HG02981 (cell line): ENCODE results near the gene MAST4.

Source experiments
- ATAC-seq: cut with Tn5 transposase; IDR thresholded peaks from one replicate; pipeline ENCODE4 v1.9.1; 2021; ENCODE audit warnings: mild to moderate bottlenecking, moderate library complexity; ENCODE audit not compliant: unreplicated experiment

The MAST4 gene

DNA sequence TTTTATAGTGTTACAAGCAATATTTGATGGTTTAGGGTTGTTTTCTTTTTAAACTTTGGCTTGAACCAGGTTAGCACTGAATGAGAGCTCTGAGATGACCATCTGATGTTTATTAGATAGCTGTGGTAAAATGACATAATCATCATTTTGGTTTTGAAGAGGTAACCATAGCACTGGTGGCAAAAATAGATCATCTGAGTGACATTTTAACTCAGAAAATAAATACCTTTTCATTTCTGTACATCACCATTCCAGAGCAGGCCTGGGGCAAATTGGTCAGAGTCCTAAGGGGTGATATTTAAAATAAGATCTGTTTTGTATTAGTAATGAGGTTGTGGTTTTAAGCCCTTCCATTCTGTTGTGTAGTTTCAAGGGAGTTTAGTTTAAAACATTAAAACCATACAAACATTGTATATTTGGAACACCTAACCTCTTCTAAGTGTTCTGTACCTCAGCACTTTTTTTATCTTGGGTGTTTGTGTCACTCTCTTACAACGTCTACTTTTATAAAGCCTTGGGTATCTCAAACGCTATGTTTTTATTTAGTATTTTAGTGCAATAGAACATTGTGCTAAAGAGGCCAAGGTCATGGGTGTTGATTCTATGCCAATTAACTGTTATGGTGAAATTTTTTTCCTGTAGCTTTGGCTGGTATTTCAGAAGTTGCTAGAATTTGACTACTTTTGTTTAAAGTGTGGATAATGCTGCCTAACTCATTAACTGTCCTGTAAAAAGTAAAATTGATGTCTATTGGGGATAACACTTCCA, 434.3 kb downstream of the MAST4 start:
- ATAC-seq: no peak

- ATAC-seq: no peak
These were observed 434.9 kb downstream of the MAST4 start for GRCh38 chr5:67031057-67031443.

DNA sequence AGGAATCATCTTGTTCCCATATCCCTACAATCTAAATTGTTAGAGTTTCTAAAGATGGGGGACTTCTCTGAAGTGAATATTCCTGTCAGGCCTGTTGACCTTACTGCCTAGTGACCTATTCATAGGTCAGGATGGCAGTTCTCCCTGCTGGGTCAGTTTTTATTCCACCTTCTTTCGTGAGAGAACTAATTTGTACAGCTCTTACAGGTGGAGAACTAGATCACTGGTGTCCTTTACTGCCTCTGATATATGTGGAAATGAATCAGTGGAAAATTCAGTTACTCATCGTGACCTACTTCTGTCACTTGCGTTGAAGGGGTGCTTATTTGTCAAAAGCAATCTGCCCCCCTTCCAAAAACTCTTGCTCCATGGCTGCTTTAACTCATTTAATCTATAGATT, 435.5 kb downstream of the MAST4 start:
- no peak for ATAC-seq

GRCh38 chr5:67032921-67033664, 436.9 kb downstream of the MAST4 start:
- ATAC-seq: no peak

- ATAC-seq: no peak
These were observed 437.9 kb downstream of the MAST4 start for GRCh38 chr5:67033880-67034651.

DNA sequence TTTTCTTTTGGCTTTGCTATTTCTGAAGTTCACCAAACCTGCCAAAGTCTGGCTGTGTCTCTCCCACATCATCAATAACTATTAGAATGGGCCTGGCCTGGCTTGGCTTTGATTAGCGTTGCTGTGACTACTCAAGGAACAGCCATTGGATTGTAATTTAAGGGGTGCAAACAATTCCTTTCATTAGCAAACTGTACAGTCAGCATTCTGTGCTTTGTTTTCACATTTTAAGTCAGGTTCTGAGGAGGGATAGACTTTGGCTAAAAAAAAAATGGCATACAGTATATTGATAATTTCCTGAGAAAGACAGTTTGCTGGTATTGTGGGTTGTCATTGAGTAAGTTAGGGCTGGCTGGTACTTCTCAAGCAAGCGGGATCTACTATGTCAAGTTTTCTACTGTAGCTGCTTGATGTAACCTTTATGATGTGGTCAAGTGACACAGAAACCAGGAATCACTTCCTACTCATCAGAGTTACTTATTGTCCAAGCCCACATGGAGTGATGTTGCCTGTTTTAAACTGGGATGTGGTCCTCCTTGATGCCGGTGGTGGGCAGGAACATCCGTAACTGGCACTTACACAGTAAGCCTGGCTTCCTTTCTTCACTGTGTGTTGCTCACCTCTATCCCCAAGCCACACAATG, 439.0 kb downstream of the MAST4 start:
- no peak for ATAC-seq

DNA sequence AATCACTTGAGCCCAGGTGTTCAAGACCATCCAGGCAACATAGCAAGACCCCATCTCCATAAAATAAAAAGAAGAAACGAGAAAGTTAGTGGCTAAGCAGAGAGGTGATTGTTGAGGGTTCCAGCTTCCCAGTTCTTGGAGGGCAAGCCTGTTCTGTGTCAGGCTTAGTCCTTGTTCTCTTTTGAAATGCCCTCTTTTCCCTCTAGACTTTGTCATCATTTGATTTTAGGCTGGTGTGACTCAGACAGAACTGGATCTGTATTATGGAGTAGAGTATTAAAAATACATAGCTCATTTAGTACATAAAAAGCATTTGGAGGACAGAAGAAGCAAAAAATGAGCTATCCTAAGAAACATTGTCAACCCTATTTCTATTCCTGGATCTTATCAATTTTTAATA, 441.0 kb downstream of the MAST4 start:
- ATAC-seq: no peak

- ATAC-seq: no peak
These were observed 442.8 kb downstream of the MAST4 start for GRCh38 chr5:67038817-67039603.

GRCh38 chr5:67042176-67043003, 446.2 kb downstream of the MAST4 start:
- ATAC-seq: no peak

DNA sequence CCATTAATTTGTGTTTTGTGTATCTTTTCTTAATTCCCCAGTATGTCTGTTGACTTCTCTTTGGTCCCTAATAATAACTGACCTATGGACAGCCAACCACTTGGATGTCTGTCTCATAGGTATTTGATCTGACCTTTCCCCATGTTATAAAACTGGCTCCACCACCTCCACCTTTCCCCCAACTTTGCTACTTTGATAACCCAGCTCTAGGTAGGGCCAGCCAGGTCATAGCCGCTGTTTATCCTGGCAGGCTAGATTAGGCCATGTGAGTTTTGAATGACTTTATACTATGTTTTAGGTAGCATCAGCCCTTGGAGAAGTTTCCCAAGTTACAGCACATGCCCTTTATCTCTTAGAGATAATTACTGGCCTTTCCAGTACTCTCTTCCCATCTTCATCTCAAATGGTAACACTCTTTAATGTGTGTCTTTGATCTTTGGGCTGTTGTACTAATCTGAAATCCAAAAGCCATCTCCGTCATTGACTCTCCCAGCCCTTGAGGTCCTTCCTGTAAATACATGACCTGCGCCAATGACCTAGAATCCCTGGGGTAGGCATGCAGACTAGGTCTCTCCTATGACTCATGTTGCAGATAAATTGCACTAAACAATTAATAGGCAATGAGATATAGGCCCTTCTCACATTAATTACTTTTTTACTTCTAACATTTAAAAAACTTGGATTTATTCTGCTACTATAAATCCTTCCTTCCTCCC, 447.8 kb downstream of the MAST4 start:
- ATAC-seq: no peak

DNA sequence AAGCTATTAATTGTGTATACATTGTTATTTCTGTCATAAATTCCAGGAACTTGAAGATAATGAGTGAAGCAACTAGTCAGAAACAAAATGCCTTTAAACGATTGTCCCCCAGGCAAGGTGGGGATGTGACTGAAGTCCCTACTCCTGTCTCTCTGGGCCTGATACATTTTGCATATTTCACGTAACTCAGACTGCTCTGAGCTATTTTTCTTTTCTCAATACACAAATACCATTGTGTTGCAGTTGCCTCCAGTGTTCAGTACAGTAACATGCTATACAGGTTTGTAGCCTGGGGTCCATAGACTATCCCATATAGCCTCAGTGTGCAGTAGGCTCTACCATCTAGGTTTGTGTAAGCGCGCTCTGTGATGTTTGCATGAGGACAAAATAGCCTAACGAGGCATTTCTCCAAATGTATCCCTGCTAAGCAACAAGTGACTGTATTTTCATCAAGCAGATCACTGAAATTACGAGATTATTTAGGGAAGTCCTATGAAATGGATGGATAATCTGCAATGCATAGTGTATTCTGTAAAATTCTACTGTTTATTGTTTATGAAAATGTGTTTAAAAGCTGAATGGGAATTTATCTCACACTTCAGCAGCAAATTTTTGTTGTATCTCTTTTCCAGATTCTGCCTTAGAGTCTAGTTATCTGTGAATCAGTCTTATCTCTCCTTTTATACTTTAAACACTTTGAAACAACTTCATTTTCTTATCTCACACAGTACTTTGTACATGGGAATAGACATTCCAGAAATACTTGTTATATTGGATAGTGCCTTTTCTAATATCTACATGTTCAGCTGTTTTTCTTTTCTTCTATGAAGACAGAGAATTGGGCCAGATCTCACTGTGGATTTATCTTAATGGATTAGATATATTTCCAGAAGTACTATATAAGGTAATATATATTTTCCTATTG, 449.9 kb downstream of the MAST4 start:
- ATAC-seq: no peak

GRCh38 chr5:67047160-67047559, 451.0 kb downstream of the MAST4 start:
- ATAC-seq: no peak

DNA sequence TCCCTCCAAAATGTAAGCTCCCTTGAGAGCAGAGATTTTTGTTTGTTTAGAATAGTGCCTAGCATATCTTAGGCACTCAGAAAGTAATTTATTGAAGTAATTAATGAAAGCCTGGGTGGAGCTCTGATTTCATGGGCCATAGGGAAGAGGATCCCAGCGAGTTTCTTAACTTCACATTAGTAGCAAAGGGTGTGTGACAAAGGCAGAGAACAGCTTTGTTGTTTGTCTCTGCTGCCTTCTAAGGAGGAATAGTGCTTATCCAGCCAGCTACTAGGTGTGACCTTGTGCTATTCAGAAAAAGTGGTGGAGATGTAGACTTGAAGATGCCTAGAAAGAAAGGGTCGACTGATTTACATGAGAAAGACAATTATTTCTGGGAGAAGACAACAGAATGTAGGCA, 451.4 kb downstream of the MAST4 start:
- no peak for ATAC-seq

- no peak for ATAC-seq
These were observed 453.9 kb downstream of the MAST4 start for GRCh38 chr5:67050125-67050524.

- no peak for ATAC-seq
These were observed 454.4 kb downstream of the MAST4 start for GRCh38 chr5:67050635-67051034.

DNA sequence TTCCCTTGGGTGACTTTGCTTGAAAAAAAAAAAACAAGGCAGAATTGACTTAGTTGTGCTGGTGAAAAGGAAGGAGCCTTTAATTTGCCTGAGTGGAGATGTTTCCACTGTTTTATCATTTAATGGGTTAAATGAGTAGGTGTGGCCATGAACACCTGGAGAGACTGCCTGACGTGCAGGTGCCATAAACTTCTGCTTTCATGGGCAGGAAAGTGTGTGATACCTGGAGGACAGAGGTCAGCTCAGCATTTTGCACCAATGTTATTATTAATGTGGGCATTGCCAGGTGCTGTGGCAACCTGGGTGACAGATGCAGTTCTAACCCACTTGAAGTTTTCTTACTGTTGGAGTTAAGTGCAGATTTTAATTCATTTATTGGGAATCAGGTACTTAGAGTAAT, 455.0 kb downstream of the MAST4 start:
- ATAC-seq: no peak

DNA sequence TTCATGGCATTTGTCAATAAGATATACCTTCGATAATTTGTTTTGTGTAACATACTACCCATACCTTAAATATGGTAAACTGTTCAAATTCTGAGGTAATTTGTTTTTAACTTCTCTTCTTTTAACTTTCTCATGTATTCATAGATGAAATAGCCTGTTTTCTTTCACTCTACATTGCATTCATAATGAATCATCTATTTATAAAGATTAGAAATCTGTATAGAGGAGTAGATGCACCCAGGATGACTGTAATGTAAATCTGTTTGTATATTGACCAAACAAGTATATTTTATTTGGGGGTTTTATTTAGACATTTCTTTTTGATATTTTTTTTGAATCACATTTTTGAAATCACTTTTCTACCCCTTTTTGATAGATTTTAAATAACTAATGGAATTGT, 455.8 kb downstream of the MAST4 start:
- ATAC-seq: no peak

GRCh38 chr5:67053229-67053628, 457.0 kb downstream of the MAST4 start:
- no peak for ATAC-seq
